ENCODE data around the gene EPB41L1.
A peak's percentile ranks its signal among the peaks of the same experiment; 100 is the strongest.
"Not testable (repeated sequence)": the region's sequence is repeated elsewhere in the genome, so short reads cannot be mapped to it uniquely, and the experiment has no call there.

The EPB41L1 gene

DNA sequence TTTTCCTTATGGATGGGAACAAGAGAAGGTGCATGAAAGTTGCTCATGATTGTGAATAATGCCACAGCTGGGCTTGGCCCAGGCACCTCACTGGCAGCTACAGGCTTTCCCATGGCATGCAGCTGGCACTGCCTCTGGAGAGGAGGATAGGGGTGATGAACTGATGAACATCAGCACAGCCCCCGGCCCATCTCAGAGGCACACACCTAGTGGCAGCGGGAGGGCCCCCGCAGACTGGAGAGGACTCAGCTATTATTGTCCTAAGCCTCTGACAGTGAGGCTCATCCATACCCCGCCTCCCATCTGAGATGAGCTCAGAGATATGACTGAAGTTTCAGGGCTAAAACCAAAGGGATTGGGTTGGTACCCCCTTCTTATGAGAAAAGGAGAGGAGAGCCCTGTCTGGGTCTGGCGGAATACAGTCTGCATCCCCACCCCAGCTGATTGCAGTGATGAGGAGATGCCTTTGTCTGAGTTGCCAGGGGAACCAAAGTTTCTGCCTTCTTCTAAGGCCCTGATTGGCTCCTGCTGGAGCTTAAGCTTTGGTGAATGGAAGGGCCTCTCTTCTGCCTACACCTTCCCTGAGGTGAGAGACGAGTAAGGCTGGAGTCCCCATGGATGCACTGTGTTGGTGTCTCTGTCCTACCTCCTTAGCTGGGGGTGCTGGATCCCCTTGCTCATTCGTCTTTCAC, 27.6 kb upstream of the EPB41L1 start:
- DNase-seq (ENCODE audit: low read depth in 2 of 2): no peak

DNA sequence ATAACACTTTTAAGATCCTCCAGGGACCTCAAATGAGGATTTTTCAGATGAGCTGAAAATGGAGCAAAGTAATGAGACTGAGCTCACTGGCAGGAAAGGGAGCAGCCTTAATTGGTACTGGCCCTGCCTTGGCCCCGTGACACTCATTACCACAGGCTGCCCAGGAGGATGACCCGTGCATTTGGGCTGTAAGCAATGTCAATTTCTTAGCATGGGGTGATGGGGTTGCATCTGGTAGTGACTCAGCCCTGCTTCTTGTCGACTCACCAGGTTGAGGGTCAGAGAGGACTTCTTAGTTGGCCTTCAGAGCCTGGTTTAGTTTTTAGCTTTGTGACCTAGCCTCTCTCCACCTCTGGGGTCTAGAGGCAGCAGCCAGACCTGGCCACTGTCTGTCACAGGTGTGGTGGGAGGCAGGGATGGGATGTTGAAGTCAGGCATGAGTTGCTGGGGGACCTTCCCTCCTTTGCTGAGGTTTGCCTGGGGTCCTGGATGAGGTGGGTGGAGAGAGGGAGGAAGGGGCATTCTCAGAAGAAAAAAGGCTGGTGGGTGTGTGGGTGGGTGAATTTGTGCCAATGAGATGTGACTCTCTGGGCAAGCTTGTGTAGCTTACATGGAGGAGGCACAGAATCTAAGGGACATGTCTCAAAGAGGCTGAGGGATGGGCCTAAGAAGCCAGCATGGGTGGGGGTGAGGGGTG, 25.9 kb upstream of the EPB41L1 start:
- no peak for DNase-seq (ENCODE audit: low read depth in 2 of 2)

DNA sequence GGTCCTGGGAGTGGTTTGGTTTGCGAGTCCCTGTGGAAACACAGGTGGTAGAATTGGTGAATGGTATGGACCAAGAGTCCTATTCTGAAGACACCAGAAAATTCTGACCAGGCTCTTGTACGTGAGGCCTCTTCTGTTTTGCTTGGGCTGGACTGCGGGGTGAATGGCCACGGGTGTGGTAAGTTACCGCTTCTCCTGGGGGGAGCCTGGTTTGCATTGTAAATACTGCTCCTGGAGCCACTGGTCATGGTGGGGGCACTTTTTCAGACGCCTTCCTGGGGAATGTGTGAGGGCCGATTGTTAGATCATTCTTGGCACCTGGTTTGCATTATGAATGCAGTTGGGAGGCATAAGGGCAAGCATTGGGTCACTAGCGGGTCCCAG, 25.4 kb upstream of the EPB41L1 start:
- no peak for DNase-seq (ENCODE audit: low read depth in 2 of 2)

DNA sequence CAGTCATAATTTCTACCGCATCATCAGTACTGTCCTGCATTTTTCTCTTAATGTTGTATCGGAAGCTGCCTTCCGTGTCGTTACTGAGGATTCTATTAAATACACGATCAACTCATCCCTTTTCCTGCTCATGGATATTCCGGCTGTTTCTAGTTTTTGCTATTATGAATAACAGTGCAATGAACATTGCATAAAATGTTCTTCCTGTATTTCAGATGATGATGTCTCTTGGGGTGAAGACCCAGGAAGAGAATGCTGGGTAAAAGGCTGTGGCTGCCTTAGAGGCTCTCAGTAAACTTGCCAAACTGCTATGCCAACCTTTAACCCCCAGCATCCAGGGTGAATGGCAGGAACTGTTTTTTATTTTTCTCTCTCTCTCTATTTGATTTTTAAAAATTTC, 24.1 kb upstream of the EPB41L1 start:
- DNase-seq (ENCODE audit: low read depth in 2 of 2): no peak

DNA sequence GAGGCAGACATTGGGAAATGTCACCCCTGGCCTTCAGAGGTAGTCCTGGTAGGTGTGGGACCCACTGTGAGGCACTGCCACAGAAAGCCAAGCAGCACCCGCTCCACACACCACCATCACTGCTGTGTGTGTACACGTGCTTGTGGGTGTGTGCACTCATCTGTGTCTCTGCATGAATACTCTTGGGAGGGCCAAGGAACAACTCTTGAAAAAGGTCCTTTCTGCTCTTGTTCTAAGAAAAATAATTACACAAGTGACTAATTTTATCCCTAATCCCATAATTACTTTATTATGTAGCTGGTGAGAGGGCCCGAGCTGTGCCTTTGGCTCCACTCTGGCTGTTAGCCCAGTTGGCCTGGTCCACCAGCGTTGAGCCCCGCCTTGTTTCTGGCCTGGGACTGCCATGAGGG, 21.7 kb upstream of the EPB41L1 start:
- DNase-seq (ENCODE audit: low read depth in 2 of 2): no peak

DNA sequence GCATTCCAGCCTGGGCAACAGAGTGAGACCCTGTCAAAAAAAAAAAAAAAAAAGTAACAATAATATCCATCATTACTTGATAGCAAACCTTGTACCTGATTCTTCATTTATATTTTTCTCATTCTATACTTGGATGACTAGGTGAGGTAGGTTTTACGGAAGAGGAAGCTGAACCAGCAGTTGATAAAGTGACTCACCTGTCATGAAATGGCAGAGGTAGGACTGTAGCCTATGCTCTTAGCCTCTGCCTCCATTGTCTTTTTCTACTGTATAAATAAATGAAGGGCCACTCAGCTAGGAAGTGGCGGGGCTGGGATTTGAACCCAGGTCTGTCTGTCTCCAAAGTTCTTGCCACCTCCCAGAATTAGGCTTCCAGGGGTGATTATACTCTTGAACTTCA, 20.7 kb upstream of the EPB41L1 start:
- no peak for DNase-seq (ENCODE audit: low read depth in 2 of 2)

DNA sequence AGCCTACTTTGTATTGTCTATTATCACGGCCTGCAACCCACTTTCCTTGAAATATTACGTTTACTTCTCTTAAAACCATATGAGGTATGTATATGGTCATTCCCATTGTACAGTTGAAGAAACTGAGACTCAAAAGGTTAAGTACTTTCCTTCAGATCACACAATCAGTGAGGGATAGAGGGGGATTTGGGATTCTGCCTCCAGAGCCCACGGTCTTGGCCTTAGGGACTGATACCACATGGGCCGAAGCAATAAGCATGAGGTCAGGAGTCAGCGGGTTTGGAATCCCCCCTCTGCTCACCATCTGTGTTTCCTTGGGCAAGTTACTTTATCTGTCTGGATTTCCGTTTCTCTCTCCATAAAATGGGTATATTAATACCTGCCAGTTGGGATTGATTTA, 19.4 kb upstream of the EPB41L1 start:
- no peak for DNase-seq (ENCODE audit: low read depth in 2 of 2)

DNA sequence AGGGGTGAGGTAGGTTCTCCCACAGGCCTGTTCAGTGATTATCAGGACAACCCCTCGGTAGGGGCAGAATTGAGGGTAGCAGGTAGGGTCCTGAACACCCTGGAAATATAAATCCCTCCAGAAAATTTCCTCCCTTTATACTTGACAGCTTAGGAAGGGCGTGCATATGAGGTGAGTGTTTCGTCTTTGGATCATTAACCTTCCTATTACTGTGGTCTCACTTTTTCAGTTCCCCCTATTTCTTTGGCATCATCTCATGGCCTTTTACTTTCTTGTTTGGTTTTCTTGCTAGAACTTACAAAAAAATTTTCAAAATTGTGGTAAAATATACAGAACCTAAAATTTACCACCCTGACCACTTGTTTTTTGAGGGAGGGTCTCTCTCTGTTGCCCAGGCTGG, 18.7 kb upstream of the EPB41L1 start:
- DNase-seq (ENCODE audit: low read depth in 2 of 2): no peak

DNA sequence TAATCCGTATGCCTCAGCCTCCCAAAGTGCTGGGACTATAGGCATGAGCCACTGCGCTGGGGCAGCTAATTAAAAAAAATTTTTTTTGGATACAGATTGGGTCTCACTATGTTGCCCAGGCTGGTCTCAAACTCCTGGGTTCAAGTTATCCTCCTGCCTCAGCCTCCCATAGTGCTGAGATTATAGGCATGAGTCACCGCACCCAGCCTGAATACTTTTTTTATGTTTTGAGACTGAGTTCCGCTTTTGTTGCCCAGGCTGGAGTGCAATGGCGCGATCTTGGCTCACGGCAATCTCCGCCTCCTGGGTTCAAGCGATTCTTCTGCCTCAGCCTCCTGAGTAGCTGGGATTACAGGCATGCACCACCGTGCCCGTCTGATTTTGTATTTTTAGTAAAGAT, 17.2 kb upstream of the EPB41L1 start:
- not testable (repeated sequence) for DNase-seq (ENCODE audit: low read depth in 2 of 2)

DNA sequence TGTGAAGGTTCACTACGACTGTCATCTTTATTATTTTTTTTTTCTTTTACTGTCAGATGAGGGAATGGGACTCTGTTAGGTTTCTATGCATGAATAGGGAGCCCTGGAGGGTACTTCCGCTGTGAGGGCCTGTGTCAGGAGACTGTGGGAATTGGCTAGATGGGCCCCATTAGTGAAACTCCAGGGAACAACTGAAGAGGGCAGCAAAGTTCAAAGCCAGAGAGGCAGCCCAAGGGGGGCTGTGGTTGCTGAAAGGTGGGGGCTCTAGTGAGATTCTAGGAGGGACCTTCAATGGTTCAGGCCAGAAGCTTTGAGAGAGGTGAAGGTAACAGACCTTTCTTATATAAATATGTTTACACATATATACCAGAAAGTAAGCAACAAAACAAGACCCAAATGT, 13.2 kb upstream of the EPB41L1 start:
- no peak for DNase-seq (ENCODE audit: low read depth in 2 of 2)

DNA sequence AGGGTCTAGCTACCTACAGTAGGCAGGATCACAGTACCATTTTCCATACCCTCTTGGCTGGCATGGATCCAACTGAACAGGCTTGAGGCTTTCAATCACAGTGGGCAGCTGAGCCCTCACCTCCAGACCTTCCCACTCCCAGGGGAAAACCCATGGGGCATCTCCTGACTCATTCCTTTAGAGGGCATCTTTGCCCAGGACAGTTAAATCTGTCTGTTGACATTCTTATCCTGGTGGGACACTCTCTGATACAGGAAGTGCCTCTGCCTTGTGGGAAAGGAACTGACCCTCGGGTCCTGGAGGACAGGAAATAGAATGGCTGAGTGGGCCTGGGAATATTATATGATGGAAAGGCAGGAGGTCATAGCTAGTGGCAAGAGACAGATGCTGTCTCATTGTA, 10.2 kb upstream of the EPB41L1 start:
- no peak for DNase-seq (ENCODE audit: low read depth in 2 of 2)

DNA sequence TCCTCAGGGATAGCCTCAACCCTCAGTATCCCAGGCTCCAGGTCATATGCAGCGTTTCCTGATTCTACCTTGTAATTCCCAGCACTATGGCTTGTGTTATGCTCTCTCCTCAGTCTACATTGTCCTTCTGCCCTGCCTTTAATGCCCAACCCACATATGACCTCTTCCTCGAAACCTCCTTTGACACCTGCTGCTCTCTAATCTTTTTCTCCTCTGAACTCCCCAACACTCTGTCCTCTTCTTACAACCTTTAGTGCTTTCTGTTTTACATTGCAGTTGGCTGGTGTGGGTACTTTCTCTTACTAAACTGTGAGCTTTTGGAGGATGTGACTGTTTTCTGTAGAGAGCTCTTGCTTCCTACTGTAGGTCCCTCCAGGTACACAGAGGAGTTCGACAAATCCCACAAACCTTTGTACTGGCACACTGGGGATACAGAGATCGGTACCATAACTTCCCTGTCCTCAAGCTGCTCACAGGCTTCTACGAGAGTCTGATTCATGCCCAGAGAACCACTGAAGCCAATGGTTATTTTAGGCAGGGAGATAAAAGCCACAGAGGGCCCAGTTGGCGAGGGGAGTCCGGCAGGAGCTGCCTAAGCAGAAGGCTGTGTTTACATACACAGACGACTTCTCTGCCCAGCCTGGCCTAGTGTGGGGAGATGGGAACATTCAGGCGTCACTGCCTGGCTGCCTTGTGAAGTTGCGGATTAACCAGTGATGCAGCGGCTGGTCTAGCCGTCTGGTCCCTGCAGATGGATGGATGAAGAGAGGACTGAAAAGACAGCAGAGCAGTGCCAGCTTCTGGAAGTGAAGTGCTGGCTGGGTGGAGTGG, 8.4 kb upstream of the EPB41L1 start:
- no peak for DNase-seq (ENCODE audit: low read depth in 2 of 2)

DNA sequence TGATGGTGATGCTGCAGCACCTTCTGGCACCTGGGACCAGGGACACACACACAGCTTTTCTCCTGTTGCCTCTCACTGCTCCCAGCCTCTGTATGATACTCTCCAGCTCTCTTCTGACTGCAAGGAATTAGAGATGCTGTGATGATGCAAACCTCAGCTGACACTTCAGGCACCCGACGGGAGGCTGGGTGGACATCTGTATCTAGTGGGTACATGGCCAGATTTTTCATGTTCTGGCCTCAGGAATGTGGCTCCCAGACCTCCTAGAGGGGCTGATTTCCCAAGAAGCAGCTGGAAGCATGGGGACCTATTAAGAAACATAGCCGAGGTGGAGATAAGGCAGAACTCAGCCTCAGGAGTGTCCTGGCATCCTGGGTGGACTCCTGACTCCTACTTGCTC, 6.8 kb upstream of the EPB41L1 start:
- no peak for DNase-seq (ENCODE audit: low read depth in 2 of 2)

DNA sequence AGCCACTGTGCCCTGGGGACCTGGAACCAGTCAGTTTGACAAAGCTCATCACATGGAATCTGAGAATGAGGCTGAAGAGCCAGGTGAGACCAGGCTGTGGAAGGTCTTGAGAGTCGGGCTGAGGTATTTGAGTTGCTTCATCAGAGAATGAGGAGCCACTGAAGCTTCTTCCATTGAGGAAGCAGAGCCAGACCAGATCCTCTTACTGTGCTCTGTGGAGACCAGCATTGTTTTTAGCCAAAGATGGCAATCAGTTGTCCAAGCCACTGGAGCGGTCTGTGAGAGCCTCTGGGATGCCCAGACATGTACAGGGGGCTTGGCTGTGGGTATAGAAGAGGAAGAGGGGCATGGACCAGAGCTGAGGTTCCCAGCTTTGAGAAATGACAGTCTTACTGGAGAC, 6.1 kb upstream of the EPB41L1 start:
- no peak for DNase-seq (ENCODE audit: low read depth in 2 of 2)

DNA sequence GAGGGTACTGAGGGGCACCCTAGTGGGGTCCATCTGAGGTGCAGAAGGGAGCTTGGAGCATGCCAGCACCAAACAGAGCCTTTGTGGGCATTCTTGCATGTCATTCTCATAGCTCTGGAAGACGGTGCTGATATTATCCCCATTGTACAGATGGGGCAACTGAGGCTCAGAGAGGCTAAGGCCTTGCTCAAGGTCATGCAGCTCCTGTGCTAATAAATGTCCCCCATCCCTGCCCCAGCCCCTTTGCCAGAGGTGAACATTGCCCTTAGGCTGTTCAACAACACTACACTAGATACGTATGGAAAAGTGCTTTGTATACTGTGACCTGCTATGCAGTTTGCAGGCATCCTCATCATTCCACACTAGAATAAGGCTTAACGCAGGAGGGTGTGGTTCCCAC, 5.5 kb upstream of the EPB41L1 start:
- DNase-seq (ENCODE audit: low read depth in 2 of 2): no peak

DNA sequence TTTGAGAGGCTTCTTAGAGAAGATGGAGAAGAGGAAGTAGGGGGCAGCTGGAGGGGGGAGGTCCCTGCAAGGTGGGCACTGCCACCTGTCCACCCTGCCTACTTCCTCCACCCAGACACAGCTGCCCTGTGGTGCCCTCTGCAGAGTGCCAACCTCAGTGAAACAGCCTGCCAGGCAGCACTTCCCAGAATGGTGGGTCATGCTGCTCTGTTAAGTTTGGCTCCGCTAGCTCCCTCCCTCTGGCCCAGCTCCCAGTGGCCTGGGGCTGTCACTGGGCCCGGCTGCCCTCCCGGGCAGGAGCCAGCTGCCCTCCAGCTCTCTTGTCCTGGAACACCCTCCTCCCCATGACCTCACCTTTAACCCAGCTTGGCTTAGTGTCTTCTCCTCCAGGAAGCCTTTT, 5.1 kb upstream of the EPB41L1 start:
- DNase-seq (ENCODE audit: low read depth in 2 of 2): no peak

DNA sequence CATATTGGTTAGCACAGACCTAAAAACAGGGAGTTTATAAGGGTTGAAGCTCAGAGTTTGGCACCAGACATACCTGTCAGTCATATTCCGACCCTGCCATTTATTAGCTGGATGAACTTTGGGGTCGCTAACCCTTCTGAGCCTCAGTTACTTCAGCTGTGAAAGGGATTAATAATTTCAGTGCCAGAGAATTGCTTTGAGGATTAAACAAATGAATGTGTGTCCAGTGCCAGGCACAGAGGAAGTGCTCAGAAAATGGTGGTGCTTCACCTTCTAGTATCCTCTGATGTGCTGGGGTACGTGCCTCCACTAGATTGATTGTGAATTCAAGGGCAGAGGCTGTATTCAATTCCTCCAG, 4.1 kb upstream of the EPB41L1 start:
- DNase-seq (ENCODE audit: low read depth in 2 of 2): no peak

DNA sequence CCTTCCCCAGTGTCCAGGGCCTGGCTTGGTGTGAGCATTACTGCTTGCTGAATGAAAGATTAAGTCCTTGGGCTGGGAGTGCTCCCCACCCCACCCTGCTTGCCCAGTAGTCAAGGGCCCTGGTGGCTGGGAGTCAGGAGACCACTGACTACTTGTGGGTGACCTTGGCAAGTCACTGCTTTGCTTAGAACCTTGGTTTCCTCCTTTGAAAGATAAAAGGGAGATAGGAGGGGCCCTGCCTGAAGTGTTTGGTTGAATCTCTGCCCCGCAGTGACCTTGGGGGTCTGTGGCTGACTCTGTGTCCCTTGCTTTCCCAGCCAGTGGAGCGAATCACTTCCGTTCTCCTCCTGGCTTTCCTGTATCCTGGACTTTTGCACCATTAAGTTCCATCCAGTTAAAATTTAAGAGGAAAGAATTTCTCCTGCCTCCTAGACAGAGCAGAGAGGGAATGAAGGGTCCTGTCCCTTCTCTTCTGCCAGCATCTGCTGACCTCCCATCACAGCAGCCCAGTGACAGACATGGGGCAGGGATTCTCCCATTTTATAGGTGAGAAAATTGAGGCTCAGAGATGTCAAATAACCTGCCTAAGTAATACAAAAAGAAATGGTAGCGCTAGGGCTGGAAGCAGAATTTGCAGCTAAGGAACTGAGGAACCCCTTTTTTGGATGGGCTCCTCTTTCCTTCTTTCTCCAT, 3.5 kb upstream of the EPB41L1 start:
- no peak for DNase-seq (ENCODE audit: low read depth in 2 of 2)

DNA sequence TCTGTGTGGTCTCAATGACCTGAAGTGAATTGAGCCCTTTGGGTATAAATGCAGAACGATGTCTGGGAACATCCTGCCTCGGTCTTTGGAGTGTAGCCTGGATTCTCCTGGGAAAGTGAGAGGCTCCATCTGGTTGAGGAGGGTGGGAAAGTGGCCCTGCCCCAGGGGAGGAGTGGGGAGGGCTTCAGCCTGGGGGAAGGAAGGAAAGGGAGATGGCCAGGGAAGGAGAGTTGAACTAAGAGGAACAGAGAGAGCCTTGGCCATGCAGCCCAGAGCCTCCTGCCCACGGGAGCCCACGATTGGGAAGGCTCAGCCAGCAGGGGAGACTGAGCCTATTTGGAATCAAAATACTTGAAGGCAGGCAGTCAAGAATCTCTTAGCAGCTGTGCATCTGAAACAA, 2.3 kb upstream of the EPB41L1 start:
- DNase-seq (ENCODE audit: low read depth in 2 of 2): no peak

DNA sequence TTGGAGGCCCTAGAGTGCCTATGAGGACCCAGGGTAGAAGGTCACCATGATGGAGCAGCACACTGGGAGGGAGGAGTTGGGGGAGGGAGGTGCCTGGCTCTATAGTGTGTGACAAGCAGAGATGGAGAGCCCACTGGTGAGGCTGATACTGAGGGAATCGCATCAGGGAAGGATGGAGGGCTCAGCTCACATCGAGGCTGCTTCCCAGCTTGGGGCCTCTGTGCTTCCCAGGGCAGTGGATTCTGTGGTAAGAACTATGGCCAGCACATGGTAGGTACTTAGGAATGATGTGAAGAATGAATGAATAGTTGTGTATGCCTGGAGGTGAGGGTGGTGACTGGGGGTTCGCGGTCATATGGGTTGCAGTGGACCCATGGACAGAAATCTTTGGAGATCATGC, 1.3 kb upstream of the EPB41L1 start:
- no peak for DNase-seq (ENCODE audit: low read depth in 2 of 2)

DNA sequence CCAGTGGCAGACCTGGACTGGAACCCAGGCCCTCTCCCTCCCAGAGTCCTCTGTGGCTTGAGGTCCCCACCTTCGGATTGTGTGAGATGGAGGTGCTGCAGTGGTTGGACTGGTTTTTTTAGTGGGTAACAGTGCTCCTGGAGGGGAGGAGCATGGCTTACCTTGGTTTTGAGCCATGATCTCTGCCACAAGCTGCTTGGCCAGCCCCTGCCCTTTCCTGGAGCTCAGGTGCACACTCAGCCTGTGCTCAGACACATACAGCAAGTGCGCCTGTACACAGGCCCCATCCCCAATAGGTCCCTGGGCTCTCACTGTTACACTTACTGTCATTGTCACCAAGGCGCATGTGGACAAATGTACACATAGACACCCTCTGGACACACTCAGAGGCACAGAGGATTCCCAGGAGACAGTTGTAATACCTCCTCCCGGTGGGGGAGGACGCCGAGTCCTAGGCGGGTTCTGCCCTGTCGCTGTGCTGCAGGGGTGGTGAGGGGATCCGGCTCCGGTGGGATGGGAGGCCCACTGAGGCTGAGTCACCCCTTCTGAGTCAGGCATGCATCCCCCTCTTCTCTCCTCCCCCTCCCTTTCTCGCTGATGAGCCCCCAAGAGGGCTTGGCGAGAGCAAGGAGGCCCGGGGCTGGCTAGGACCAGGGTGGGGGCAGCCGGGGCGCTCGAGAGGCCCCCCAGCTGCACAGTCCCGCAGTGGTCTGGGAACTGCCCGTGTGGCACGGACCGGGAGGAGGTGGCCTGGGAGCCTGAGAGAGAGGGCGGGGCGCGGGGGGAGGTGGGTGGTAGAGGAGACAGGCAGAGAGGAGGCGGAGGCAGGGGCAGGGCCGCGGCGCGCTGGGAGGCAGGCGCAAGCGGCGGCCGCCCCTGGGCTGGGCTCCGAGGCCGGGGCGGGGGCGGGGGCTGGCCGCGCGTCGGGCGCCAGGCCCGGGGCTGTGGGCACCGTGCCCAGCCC, 522 bp upstream of the EPB41L1 start:
- peak in 1 of 2 donors; percentile 9 for DNase-seq (ENCODE audit: low read depth in 2 of 2)

Data from stimulated activated CD8-positive, alpha-beta memory T cell treated with anti-CD3 and anti-CD28 coated beads, Interleukin-15, amount 100 ng/mL, for 4 hours (primary cell).